CD4-positive, alpha-beta T cell (primary cell): ENCODE data around the gene HECTD4. TPM values are rescaled to one million over a fixed set of nuclear protein-coding genes. Genes with fewer than 3 reads are reported as not detected.

Experiments
- ATAC-seq: fragments of 200-7000 bp; cut with Tn5 transposase; one replicate; pipeline ENCODE4 v1.10.0; 2022; ENCODE audit warnings: mild to moderate bottlenecking; ENCODE audit not compliant: poor library complexity
- CTCF ChIA-PET: fragments of 350-600 bp; sonication (Branson Sonifier 250); formaldehyde crosslinking; loops from one replicate; lab custom pipeline; 2021; ENCODE audit warnings: antibody characterized with exemption, inconsistent platforms; lab: Charles Lee
- POLR2A ChIA-PET: fragments of 350-600 bp; sonication (Branson Sonifier 250); formaldehyde crosslinking; loops from one replicate; lab custom pipeline; 2021; ENCODE audit warnings: antibody characterized with exemption, inconsistent platforms; lab: Charles Lee
- DNase-seq, 14 experiments: peaks; one replicate each; pipeline ENCODE4 v3.0.0-alpha.2; 2013 to 2020; ENCODE audit warnings: mixed read lengths in 2 of 14
- H3K27ac ChIP-seq, 2 donors: one replicate each; pipeline versions ENCODE4 v1.5.1 to v1.7.0; 2013; ENCODE audit warnings: low read length in 2 of 2, low read depth in 1 of 2, mild to moderate bottlenecking in 1 of 2
- H3K27me3 ChIP-seq, 2 experiments: 1 replicate in 1 of 2; 2 replicates in 1 of 2; pipeline versions ENCODE4 v1.6.1 to v1.7.0; 2013; ENCODE audit warnings: low read length in 2 of 2, control low read depth in 1 of 2, mild to moderate bottlenecking in 1 of 2, moderate library complexity in 1 of 2; ENCODE audit not compliant: insufficient read depth in 2 of 2, control insufficient read depth in 1 of 2
- H3K36me3 ChIP-seq: one replicate; pipeline ENCODE4 v1.6.1; 2013; ENCODE audit warnings: low read length, control low read depth; ENCODE audit not compliant: insufficient read depth
- H3K4me1 ChIP-seq: one replicate; pipeline ENCODE4 v1.6.1; 2013; ENCODE audit warnings: low read length, control low read depth; ENCODE audit not compliant: insufficient read depth
- H3K4me3 ChIP-seq: one replicate; pipeline ENCODE4 v1.5.1; 2013; ENCODE audit warnings: mild to moderate bottlenecking, low read length, moderate library complexity
- H3K9me3 ChIP-seq, 2 experiments: 1 replicate in 1 of 2; 2 replicates in 1 of 2; pipeline versions ENCODE4 v1.6.1 to v1.7.0; 2013; ENCODE audit warnings: low read length in 2 of 2, mild to moderate bottlenecking in 2 of 2, control low read depth in 1 of 2, moderate library complexity in 1 of 2; ENCODE audit not compliant: control insufficient read depth in 1 of 2, insufficient read depth in 1 of 2
- H3K27ac Mint-ChIP-seq: one replicate; pipeline ENCODE4 v1.8.0; 2020; ENCODE audit warnings: mixed read lengths
- H3K27me3 Mint-ChIP-seq: one replicate; pipeline ENCODE4 v1.8.0; 2021; ENCODE audit warnings: mixed read lengths
- H3K36me3 Mint-ChIP-seq: one replicate; pipeline ENCODE4 v1.8.0; 2021; ENCODE audit warnings: low read depth, mixed read lengths
- H3K4me1 Mint-ChIP-seq: one replicate; pipeline ENCODE4 v1.8.0; 2021; ENCODE audit warnings: low read depth, mixed read lengths
- H3K4me3 Mint-ChIP-seq: one replicate; pipeline ENCODE4 v1.8.0; 2020; ENCODE audit warnings: mild to moderate bottlenecking, mixed read lengths
- H3K9me3 Mint-ChIP-seq: one replicate; pipeline ENCODE4 v1.8.0; 2020; ENCODE audit warnings: mixed read lengths
- CTCF ChIP-seq: fragments of 200-600 bp; IDR thresholded peaks from one replicate; pipeline ENCODE4 v1.8.0; 2022; ENCODE audit warnings: antibody characterized with exemption, mild to moderate bottlenecking
- intact Hi-C, 2 experiments: fragments of 100-400 bp; cut with DNase I in 1 of 2; cut with micrococcal nuclease in 1 of 2; formaldehyde crosslinking; loops; one replicate each; pipeline versions ENCODE4 v1.15.1 to v1.9.0; 2023 to 2025; cut with DNase I, micrococcal nuclease
- total RNA-seq, 174 experiments: library from RNA in 2 of 174; stranded (reverse) in 2 of 174; gene quantifications; one replicate each; pipeline ENCODE4 v1.2.3 and lab custom pipeline; 2021 to 2026

HECTD4 gene
- total RNA-seq, 2 experiments from 2014 or later, result 40.2 to 43.3 TPM

GRCh38 chr12:112217647-112218046 is 164.6 kb downstream of the HECTD4 start:
- no peak for TF ChIP-seq CTCF
- intact Hi-C loops, result no loop called here
- no peak overlapping the region for H3K27ac ChIP-seq
- ATAC-seq (no peak), DNase-seq (no peak)
- H3K4me3 ChIP-seq, result no peak overlapping the region
- peaks cover 30% of the 10 kb centered on the region for H3K36me3 ChIP-seq
- H3K9me3 ChIP-seq, result no peaks in the 10 kb centered on the region
- H3K27ac Mint-ChIP-seq, result no peak overlapping the region
- no peaks in the 10 kb centered on the region for H3K4me1 Mint-ChIP-seq
- H3K4me1 ChIP-seq, result no peaks in the 10 kb centered on the region
- ChIA-PET POLR2A (no interaction called here), CTCF (interaction anchor here (1.5 kb wide), 1 partner anchor 19 kb away, joined by 3 read pairs; no protein-coding TSS in a partner anchor)
- H3K27me3 ChIP-seq, result no peaks in the 10 kb centered on the region
- no peaks in the 10 kb centered on the region for H3K27me3 Mint-ChIP-seq
- no peak overlapping the region for H3K4me3 Mint-ChIP-seq
- H3K9me3 Mint-ChIP-seq, result no peaks in the 10 kb centered on the region
- H3K36me3 Mint-ChIP-seq, result peaks cover 56% of the 10 kb centered on the region

- no peak overlapping the region for H3K4me3 ChIP-seq
- H3K27ac ChIP-seq, result no peak overlapping the region
- no peaks in the 10 kb centered on the region for H3K9me3 ChIP-seq
- ATAC-seq (no peak), DNase-seq (no peak)
- no peak overlapping the region for H3K4me3 Mint-ChIP-seq
- POLR2A ChIA-PET, result no interaction called here
- no peaks in the 10 kb centered on the region for H3K4me1 ChIP-seq
- no peaks in the 10 kb centered on the region for H3K27me3 ChIP-seq
- TF ChIP-seq CTCF, result no peak
- H3K27me3 Mint-ChIP-seq, result no peaks in the 10 kb centered on the region
- CTCF ChIA-PET, result no interaction called here
- peaks cover 44% of the 10 kb centered on the region for H3K36me3 ChIP-seq
- H3K4me1 Mint-ChIP-seq, result no peaks in the 10 kb centered on the region
- peaks cover 69% of the 10 kb centered on the region for H3K36me3 Mint-ChIP-seq
- intact Hi-C loops, result no loop called here
- no peaks in the 10 kb centered on the region for H3K9me3 Mint-ChIP-seq
- H3K27ac Mint-ChIP-seq, result no peak overlapping the region
These were observed 166.0 kb downstream of the HECTD4 start for GRCh38 chr12:112216223-112216622.

GRCh38 chr12:112214064-112214463 is 168.2 kb downstream of the HECTD4 start:
- no peak for ATAC-seq
- CTCF ChIA-PET, result no interaction called here
- no peaks in the 10 kb centered on the region for H3K27me3 ChIP-seq
- peaks cover 79% of the 10 kb centered on the region for H3K36me3 Mint-ChIP-seq
- no peaks in the 10 kb centered on the region for H3K4me1 ChIP-seq
- TF ChIP-seq CTCF, result no peak
- no peak overlapping the region for H3K4me3 ChIP-seq
- H3K9me3 Mint-ChIP-seq, result no peaks in the 10 kb centered on the region
- H3K27ac Mint-ChIP-seq, result no peak overlapping the region
- H3K27me3 Mint-ChIP-seq, result no peaks in the 10 kb centered on the region
- POLR2A ChIA-PET, result no interaction called here
- H3K4me1 Mint-ChIP-seq, result no peaks in the 10 kb centered on the region
- no peak overlapping the region for H3K4me3 Mint-ChIP-seq
- no peak for DNase-seq
- H3K9me3 ChIP-seq, result no peaks in the 10 kb centered on the region
- H3K27ac ChIP-seq, result no peak overlapping the region
- intact Hi-C loops, result no loop called here
- peaks cover 62% of the 10 kb centered on the region for H3K36me3 ChIP-seq
